ENCODE data around the gene PTPRJ.

The PTPRJ gene

DNA sequence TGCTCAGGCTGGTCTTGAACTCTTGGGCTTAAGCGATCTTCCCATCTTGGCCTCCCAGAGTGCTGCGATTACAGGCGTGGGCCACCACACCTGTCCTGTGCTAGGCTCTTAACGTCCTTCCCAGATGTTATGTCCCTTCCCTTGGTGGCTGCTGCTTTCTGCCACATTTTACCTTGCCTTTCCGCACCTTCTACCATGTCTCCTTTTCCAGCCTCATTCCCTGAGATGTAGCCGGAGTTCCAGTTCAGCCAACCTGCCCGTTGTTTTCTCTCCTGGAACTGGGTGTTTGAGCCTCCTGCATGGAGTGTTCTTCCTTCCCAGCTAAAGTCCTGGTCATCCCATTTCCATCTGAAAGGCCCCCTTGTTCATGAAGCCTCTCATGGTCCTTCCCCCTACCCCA lies 95.3 kb downstream of the PTPRJ start:
- no peak for DNase-seq

DNA sequence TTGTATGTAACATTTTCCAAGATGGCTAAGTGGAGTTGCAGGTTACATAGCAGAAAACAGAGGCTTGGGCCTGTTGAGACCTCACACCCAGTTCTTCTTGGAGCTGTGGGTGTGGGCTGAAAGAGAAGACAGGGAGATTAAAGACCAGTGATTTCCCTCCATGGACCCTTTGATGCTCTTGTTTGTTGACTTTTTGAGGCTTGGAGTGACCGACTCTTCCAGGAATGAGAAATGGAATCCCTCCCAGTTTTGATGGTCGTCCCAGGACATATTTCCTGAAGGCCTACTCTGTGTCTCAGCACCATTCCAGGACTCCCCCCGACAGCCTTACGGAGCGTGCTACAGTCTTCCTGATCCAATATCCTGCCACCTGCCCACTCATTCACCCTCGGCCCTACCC lies 96.9 kb downstream of the PTPRJ start:
- DNase-seq, result no peak

DNA sequence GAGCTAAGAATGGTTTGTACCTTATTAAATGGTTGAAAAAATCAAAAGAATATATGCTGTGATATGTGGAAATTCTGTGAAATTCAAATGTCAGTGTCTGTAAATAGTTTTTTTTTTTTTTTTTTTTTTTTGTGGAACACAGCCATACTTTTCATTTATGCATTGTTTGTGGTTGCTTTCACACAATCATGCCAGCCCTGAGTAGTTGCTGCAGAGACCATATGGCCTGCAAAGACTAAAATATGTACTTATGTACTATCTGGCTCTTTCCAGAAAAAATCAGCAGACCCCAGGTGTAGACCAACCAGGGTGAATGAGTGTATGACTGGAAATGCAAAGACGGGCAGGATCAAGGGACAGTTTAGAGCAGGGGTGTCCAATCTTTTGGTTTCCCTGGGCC lies 98.3 kb downstream of the PTPRJ start:
- no peak for DNase-seq

DNA sequence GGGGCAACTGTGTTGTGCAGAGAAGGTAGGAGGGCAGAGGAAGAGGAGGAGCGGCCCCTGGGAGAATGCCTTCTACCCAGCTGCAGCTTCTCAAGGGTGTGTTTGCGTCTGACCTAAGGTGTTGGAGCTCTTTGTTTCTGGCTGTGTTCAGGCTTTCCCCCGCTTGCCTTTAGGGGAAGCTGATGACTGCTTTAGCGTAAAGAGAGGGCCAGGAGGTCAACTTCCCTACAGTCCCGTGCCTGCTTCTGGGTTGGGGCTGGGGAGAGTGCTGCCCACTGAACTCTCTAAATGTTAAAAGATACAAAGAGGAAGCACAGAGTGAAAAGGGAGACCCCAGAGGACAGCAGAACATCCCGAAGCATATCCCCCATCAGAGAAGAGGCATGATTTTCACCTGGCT lies 99.2 kb downstream of the PTPRJ start:
- DNase-seq, result no peak

DNA sequence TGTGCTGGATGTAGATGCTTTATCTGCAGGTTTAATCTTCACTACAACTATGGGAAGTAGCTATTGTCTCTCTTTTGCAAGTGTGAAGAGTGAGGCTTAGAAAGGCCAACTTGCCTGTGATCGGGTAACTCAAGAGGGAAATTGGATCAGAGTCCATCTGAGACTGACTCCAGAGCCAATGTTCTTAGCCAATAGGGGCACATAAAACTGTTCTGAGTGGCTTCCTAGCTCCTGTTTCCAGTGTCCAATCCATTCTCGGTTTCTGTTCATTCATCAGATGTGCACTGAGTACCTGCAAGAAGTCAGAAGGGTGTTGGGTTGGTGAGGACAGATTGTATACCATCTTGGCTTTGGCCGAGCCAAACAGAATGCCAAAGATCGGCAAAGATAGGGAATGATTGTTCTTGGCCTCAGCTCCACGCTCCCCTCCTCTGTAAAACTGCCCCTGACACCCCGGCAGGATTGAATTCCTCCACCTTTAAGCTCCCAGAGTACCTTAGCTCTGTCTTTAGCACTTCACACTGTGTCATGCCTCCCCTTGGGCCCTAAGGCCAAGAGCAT lies 100.0 kb downstream of the PTPRJ start:
- no peak for DNase-seq

DNA sequence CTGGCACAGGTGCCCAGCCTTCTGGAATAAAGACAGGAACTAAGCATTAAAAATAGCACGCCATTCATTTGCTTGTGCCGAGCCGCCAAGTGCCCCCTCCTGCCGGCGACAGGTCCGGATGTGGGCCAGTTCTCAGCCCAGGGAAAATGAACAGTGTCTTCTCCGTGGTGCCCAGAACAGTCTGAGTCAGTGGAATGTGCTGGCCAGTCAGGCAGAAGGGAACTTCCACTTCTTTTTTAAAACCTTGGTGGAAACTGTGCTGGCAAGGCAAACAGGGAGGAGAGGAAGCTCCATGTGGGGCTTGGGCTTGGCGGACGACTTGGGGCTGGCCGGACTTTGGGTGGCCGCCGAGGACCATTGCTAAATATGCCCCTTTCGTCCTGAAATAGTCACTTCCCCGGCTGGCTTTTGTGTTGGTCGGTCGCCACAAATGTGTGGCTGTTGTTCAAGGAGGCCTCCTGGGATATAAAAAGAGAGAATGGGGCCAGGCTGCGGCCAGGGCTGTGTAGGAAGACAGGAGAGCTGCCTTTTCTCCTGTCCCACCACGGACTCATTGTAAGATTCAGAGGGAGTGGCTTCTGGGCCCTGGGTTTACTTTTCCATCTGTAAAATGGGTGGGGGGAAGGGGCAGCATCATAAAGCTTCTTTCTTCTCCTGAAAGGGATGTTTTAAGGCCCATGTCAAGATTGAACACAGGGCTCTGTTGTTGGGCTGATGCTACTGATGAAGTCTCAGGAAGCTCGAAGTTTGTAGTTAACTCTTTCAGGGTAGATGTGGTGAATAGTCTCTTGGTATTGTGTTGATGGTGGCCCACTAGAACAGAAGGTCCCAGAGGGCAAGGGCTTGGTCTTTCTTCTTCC lies 101.0 kb downstream of the PTPRJ start:
- DNase-seq, result no peak

DNA sequence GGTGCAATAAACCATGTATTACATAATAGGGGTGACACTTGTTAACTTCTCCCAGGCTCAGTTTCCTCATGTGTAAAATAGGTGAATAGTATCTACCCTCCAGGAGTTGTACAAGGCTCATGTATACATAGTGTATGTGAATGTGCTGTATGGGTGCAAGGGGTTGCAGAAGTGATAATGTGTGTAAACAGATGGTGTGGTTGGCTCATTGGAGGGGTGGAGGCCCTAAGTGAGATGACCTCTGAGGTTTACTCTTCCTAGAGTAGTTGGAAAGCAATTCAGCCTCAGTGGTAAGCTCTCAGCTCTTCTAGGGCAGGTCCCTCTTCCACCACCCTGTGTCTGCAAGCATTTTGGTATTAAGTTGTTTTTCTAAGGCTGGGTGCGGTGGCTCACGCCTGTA lies 102.4 kb downstream of the PTPRJ start:
- no peak for DNase-seq

DNA sequence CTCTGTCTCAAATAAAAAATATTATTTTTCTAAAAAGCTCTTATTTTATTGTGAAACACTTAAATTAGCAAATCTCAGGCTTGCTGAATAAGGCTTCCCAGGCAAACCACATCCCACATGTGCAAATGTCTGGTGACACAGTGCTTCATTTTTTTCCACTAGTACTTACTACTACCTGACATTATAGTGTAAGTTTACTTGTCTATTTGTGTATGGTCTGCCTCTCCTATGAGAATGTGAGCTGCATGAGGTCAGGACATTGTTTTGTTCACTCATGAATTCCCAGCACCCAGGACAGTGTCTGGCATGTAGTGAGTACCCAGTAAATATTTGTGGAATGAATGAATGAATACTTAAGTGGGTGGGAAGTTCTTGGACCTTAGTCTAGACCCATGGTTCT lies 103.1 kb downstream of the PTPRJ start:
- no peak for DNase-seq

DNA sequence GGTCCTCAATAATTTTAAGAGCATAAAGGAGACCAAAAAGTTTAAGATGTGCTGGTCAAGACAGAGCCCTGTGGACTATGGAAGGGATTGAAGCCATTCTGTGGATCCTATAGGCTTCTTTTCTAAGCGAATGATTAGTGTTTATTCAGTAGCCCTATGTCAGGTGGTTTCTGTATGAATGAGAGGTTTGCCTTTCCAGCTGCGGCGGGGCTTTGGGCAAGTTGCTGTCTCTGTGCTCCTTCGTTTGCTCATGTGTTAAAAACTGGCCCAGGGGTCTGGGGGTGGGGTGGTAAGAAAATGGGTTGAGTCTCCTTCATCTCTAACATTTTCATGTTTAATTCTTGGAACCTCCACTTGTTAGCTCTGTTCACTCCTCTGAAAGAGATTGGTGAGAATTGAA lies 105.3 kb downstream of the PTPRJ start:
- no peak for DNase-seq

DNA sequence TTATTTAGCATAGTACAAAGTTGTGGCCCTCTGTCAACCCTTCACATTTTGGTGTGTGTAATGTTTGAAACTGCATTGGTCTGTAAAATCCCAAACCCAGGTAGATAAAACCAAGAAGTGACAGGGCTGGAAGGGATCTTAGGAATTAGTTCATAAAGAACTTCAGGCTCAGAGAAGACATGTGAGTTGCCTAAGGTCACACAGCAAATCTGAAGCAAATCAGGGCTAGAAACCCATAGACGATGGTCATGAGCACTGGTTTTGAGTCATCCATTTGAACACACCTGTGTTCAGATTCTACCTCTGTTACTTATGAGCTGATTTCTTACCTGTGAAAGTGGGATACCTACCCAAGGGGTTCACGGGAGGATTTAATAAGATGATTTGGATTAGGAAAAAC lies 107.1 kb downstream of the PTPRJ start:
- no peak for DNase-seq

DNA sequence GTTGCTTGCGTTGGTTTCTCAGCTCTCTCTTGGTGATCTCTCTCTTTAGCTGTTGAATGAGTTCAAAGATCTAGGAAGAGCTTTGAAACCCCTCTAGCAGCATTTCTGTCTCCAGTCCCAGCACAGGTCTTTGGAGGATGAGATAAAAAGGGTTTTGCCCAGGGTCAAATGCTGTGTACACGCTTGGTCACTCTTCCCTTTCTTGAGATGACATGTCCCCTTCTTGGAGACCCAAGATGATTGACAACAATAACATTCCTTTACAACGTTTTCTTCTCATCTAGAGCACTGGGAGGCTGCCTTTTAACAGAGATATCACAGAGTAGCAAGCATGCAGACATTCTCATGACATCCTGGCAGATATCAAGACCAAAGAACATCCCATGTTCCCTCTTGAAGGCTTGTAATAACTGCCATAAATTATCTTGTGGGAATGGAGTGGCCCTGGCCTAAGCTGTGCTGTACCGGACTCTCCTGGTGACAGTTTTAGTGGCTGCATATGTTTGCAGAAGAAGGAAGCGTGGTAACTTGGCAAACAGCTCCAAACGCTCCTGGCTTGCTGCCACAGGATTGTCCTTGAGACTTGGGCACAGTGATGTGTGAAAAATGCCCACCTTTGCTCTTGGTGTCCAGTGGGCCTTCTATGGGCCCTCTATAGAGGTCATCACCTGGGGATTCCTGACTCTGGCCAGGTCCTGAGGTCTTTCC lies 107.8 kb downstream of the PTPRJ start:
- DNase-seq, result no peak

DNA sequence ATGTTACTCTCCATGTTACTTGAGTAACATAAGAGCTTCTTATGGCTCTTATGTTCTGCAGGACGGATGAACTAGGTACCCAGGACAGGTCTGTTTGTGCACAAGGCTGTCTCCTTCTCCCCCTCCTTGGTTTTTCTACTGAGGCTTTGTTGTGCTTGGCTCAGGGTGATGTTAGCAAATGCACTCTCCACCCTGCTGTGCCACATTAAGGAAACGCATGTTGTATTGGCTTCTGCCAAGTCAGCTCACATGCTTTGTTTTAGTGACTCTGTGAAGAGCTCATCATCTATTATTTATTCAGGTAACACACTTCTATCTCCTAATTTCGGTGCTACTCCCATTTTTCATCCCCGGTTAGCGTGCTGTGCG lies 108.3 kb downstream of the PTPRJ start:
- DNase-seq, result no peak

DNA sequence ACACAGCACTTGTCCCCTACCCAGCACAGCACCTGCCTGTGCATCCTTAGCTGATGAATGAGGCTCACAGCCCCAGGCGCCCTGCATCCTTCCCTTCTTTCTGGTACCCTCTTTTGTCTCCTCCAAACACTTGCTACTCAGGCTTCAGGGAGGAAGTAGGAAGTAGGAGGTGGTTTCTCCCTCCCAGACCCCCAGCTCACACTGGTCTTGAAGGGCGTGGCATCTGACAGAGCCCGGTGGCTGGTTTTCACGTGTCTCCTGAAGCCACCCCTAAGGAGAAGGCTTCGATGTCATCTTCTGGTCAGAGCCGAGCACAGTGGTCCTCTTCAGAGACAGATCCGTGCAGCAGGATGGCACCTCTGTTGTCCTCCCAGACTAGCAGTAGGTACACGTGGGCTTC lies 109.8 kb downstream of the PTPRJ start:
- no peak for DNase-seq

DNA sequence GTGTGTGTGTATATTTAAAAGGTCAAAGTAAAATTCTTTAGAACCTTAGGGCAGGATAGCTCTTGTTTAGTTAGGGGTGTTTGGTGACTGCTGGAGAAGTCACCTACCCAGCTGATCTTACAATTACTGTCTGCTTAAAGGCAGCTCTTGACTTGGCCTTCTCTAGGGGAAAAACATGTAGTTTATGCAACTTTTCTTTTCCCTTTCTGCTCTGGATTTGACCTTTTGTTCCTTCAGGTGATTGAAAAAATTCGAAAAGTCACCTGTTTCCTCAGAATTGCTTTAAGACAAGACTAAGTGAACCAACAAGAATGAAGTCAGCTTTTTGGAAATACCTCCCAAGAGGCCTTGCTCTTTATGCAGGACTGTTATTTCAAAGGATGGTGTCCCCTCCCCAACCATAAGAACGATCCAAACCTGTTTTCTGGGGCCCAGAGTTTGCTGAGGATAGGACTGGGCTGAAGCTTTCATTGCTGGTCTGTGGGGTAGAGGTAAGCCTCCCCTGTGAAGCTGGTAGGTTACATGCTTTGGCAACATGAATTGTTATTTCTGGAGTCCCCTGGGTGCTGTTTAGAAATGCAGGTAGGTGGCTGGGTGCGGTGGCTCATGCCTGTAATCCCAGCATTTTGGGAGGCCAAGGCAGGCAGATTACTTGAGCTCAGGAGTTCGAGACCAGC lies 111.2 kb downstream of the PTPRJ start:
- DNase-seq, result no peak

DNA sequence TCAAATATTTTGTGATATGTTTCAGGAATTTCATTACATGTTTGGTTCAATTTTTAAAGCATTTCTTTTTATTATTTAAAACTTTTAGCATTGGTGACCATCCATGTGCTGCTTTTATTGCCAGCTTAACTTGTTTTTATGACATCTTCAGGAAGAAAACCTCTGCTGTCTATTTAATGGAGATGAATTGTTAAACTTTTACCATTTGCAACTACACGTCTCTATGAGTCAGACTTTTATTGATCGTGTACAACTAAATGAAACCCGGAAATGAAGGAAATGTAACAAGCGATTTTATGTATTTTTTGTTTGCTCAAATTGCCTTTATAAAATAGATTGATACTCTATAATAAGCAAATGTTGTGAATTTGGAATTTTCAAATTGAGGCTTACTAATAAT lies 113.0 kb downstream of the PTPRJ start:
- no peak for DNase-seq

DNA sequence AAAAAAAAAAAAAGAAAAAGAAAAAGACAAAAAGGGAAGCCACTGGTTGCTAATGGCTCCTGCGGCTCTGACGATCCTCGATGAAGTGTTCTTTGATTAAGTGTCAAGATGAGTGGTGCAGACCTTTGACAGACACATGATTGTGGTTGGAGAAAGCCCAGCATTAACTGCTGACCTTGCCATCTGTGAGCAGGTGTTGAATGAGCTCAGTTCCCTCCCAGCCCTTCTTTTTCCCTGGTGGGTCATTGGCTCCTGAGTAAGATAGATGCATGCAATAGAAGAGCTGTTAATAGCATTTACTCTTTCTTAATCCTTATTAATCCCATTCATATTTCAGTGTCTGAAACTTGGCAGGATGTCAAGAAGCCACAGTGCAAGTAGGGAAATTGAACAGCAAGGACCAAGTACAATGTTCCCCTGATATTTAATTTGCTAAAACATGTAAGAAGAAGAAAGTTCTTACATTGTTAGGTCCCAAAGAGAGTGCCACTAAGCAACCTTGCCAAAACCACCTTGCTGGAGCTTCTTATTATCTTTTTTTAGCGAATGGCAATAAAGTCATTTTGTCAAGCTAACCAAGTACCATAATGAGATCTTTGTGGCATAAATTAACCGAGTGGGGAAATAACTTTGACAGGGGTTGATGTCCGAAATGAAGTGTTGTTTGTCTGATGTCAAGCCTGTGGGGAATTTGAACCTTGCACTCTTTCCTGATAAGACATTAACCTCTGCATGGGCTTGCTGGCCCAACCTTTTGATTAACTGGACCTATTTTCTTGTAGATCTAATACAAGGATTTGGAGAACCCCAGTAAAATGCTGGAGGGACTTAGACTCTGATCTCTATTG lies 113.7 kb downstream of the PTPRJ start:
- no peak for DNase-seq

DNA sequence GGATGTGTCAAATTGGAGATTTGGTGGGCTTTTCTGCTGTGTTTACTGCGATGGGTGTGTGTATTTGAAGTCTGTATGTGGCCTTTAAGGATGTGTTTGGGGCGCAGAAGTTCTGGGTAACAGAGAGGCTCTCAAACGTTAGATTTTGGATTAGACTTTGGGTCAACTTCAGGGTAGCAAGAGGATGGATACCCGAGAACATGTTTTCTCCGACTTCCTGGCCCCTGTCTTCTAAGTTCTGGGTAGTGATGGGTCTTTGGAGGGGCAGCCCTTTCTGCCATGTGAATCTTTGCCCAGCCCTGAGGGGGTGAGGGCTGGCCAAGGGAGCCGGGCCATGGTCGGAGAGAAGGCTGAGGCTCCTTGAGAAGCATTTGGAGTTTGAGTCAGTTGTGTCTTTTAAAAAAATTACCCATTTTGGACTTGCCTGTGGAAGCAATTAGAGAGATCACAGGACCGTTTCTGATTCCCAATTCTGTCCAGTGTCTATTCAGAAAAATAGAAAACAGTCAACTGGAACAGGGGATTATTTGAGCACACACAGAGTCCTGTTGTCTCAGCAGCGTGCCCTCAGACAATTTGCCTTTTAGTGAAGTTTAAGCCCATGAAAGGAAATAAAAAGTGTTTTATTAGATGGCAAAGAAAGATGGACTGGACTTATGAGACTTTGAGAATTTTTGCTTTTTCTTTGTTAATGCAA lies 114.4 kb downstream of the PTPRJ start:
- DNase-seq, result no peak

DNA sequence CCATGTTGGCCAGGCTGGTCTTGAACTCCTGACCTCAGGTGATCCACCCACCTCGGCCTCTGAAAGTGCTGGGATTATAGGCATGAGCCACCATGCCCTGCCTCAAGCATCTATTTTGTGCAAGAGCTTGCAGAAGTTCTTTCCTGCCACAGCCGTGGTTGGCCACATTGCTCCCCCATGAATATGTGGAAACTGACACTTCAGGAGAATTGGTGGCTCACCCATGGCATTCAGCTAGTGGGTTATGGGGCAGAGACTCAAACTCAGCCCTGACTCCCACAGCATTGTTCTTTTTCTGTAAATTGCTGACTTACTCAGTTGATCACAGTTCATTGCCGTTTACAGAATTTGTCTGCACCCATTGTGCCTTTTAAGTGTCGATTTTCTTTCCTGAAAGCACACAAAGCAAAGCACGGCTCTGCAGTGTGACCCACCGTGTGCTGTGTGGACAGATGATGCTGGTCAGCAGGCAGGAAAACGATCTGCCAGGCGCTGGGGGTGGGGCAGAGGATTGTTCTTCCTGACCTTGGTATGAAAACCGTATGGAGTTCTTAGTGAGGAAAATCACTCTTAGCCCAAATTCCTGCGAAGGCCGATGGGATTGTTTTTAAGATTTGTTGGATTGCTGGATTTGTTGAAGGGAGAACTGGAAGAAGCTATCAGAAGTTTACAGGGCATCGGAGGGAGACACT lies 115.6 kb downstream of the PTPRJ start:
- DNase-seq, result no peak

DNA sequence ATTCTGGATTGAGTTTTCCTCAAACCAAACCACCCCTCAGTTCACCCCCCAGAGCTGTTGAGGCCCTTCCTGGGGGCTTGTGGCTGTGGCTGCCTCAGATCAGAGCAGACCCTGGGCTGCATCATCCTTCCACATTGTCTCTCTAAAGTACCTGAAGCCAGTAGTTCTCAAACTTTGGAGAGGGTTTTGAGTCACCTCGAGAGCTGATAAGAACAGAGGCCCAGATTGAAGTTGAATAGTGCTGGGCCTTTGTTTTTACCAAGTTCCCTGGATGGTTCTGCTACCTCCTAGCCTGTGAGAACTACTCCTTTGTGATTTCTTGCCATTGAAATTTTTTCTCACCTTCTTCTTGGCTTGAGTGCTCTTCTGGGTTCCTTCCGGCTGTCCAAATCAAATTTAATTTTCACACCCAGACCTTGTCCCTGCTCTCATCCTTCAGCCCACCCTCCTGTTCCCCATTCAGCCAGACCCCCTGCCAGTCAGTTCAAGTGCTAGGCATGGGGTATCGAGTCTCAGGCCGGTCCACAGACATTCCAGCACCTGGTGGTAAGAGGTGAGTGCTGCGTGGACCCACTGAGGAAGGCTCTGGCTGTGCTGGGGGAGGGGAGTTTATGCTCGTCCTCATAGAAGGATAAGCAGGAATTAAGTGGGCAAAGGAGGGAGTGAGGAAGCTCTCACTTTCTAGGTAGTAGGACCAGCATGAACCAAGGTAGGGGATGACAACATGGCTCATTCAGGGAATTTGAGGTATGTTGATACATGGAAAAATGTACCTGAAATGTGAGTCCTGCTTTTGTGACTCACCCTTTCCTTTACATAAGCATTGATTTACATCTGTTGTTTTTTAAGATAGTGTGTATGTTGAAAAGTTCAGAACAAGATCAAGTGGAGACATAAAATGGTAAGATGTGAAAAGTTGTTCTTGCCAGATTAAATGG lies 116.5 kb downstream of the PTPRJ start:
- DNase-seq, result no peak

DNA sequence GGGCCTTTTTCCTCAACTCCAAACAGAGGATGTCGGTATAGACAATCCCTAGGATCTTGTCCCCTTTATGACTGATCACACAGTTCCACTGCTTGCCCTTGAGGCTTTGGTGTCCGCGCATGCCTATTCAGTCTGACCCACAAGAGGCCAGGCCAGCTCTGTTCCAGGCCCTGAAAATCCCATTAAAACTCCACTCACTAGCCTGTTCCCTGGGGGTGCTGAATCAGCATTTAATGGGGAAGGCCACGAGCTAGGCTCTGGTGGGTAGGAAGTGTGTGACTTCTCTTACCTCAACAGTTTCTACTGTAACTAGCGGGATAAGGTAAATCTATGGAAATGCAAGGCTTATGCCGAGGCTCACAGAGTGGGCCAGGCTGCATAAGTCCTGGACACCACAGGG lies 117.7 kb downstream of the PTPRJ start:
- no peak for DNase-seq

Data from CD4-positive, alpha-beta T cell treated with Interleukin-4 for 4 hours (primary cell).